ENCODE data around the gene MALSU1.

MALSU1 gene

GRCh38 chr7:23337374-23337773, 38.2 kb downstream of the MALSU1 start:
- no peak for DNase-seq

- no peak for DNase-seq
Observed at GRCh38 chr7:23338439-23338838, 39.3 kb downstream of the MALSU1 start.

- no peak for DNase-seq
Observed at GRCh38 chr7:23338863-23339262, 39.7 kb downstream of the MALSU1 start.

GRCh38 chr7:23341846-23342598, 42.9 kb downstream of the MALSU1 start:
- no peak for DNase-seq

GRCh38 chr7:23343102-23343501, 44.0 kb downstream of the MALSU1 start:
- no peak for DNase-seq

GRCh38 chr7:23343806-23344475, 44.8 kb downstream of the MALSU1 start:
- DNase-seq: no peak

- no peak for DNase-seq
Observed at GRCh38 chr7:23345601-23346000, 46.5 kb downstream of the MALSU1 start.

GRCh38 chr7:23346316-23346715, 47.2 kb downstream of the MALSU1 start:
- no peak for DNase-seq

- DNase-seq: no peak
Observed at GRCh38 chr7:23347033-23347681, 48.0 kb downstream of the MALSU1 start.

GRCh38 chr7:23347682-23348180, 48.6 kb downstream of the MALSU1 start:
- DNase-seq: no peak

- no peak for DNase-seq
Observed at GRCh38 chr7:23349484-23350157, 50.5 kb downstream of the MALSU1 start.

- DNase-seq: no peak
Observed at GRCh38 chr7:23350466-23350865, 51.3 kb downstream of the MALSU1 start.

- DNase-seq: no peak
Observed at GRCh38 chr7:23353172-23353571, 54.0 kb downstream of the MALSU1 start.

- no peak for DNase-seq
Observed at GRCh38 chr7:23356168-23356567, 57.0 kb downstream of the MALSU1 start.

- no peak for DNase-seq
Observed at GRCh38 chr7:23356726-23357125, 57.6 kb downstream of the MALSU1 start.

- no peak for DNase-seq
Observed at GRCh38 chr7:23357190-23358093, 58.3 kb downstream of the MALSU1 start.

GRCh38 chr7:23358152-23358674, 59.1 kb downstream of the MALSU1 start:
- DNase-seq: no peak

All from activated naive CD4-positive, alpha-beta T cell treated with Interleukin-2 at 50 U/mL for 16 hours (primary cell).